Osteoblast (primary cell): ENCODE measurements around the gene KCTD21. TPM values are rescaled to one million over a fixed set of nuclear protein-coding genes. Genes with fewer than 3 reads are reported as not detected.
"Not testable (repeated sequence)": the region's sequence is repeated elsewhere in the genome, so short reads cannot be mapped to it uniquely, and the experiment has no call there.

ENCODE experiments used
- DNase-seq: peaks from one replicate; pipeline ENCODE4 v3.0.0; 2011; ENCODE audit warnings: low spot score, mixed read lengths; ENCODE audit not compliant: insufficient read length; ENCODE audit errors: missing footprints
- H2AFZ ChIP-seq: 2 replicates; pipeline ENCODE4 v1.6.0; 2011; ENCODE audit warnings: mild to moderate bottlenecking, low read length
- H3K27ac ChIP-seq: 2 replicates; pipeline ENCODE4 v1.5.1; 2011; ENCODE audit warnings: mild to moderate bottlenecking, low read depth, low read length, moderate library complexity
- H3K27me3 ChIP-seq: 2 replicates; pipeline ENCODE4 v1.6.0; 2012; ENCODE audit warnings: mild to moderate bottlenecking, control low read depth, inconsistent platforms, low read length, moderate library complexity; ENCODE audit not compliant: insufficient read depth
- H3K36me3 ChIP-seq: 2 replicates; pipeline ENCODE4 v1.5.1; 2011; ENCODE audit warnings: mild to moderate bottlenecking, low read length, control low read depth, moderate library complexity; ENCODE audit not compliant: insufficient read depth
- H3K4me1 ChIP-seq: 2 replicates; pipeline ENCODE4 v1.5.1; 2011; ENCODE audit warnings: mild to moderate bottlenecking, low read length, control low read depth, moderate library complexity; ENCODE audit not compliant: insufficient read depth
- H3K4me2 ChIP-seq: 2 replicates; pipeline ENCODE4 v1.6.0; 2011; ENCODE audit warnings: mild to moderate bottlenecking, low read length; ENCODE audit not compliant: insufficient read depth
- H3K4me3 ChIP-seq: fragments of 200-600 bp; sonication (generic); 3 replicates; pipeline ENCODE4 v1.5.1; 2012; ENCODE audit warnings: mild to moderate bottlenecking, low read length, inconsistent platforms; ENCODE audit not compliant: insufficient read depth
- H3K79me2 ChIP-seq: 2 replicates; pipeline ENCODE4 v1.6.0; 2012; ENCODE audit warnings: mild to moderate bottlenecking, low read length, control low read depth, inconsistent platforms; ENCODE audit not compliant: insufficient read depth
- H3K9me3 ChIP-seq: 2 replicates; pipeline ENCODE4 v1.5.1; 2011; ENCODE audit warnings: low read depth, low read length, control low read depth
- H4K20me1 ChIP-seq: 2 replicates; pipeline ENCODE4 v1.6.0; 2012; ENCODE audit warnings: mild to moderate bottlenecking, low read length, control low read depth; ENCODE audit not compliant: insufficient read depth
- CTCF ChIP-seq: IDR thresholded peaks from 2 replicates; pipeline ENCODE4 v1.5.1; 2011; ENCODE audit warnings: mild to moderate bottlenecking, low read depth, low read length, moderate library complexity; ENCODE audit errors: extremely low read depth
- total RNA-seq: library from RNA; depleted of rRNA; stranded (reverse); fragments of >200 nt; gene quantifications from 2 replicates; pipeline ENCODE4 v1.2.3, GENCODE V29; 2012

The KCTD21 gene
- total RNA-seq, 1 donor = 14.5 TPM

GRCh38 chr11:78179459-78180071 is 8.9 kb downstream of the KCTD21 start:
- DNase-seq = no peak
- no peak for TF ChIP-seq CTCF
- H4K20me1 ChIP-seq = peaks cover 7% of the 10 kb centered on the region
- no peaks in the 10 kb centered on the region for H3K27me3 ChIP-seq
- H3K4me1 ChIP-seq = peaks cover 6% of the 10 kb centered on the region
- no peak overlapping the region for H3K4me2 ChIP-seq
- peaks cover 16% of the 10 kb centered on the region for H3K36me3 ChIP-seq
- H2AFZ ChIP-seq = no peak overlapping the region
- H3K79me2 ChIP-seq = peaks cover 58% of the 10 kb centered on the region
- H3K27ac ChIP-seq = no peak overlapping the region
- H3K9me3 ChIP-seq = no peaks in the 10 kb centered on the region
- no peak overlapping the region for H3K4me3 ChIP-seq

DNA sequence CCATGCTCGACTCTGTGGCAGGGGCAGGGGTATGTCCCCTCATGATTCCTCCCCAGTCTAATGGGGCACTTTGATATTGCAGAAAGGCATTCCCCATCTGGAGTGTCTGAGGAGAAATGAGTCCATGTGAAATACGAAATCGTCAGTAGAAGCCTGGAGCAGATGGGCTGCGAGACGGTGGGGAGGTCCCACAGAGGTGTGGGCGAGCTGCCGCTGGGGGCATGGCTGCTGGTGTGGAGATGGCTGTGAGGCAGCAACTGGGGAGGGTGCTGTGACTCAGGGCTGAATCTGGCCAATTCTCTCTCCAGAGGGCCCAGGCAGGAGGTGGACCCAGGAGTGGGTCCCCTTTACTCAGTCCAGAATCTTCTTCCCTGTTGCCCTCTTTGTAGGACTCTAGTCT is 11.2 kb downstream of the KCTD21 start:
- Histone ChIP-seq H3K79me2 (peaks cover 43% of the 10 kb centered on the region), H3K27me3 (no peaks in the 10 kb centered on the region), H3K27ac (no peak overlapping the region), H3K9me3 (no peaks in the 10 kb centered on the region), H3K4me3 (no peak overlapping the region), H3K36me3 (peaks cover 25% of the 10 kb centered on the region), H4K20me1 (peaks cover 7% of the 10 kb centered on the region), H3K4me2 (no peak overlapping the region), H3K4me1 (peaks cover under 1% of the 10 kb centered on the region), H2AFZ (no peak overlapping the region)
- no peak for TF ChIP-seq CTCF
- DNase-seq = no peak

DNA sequence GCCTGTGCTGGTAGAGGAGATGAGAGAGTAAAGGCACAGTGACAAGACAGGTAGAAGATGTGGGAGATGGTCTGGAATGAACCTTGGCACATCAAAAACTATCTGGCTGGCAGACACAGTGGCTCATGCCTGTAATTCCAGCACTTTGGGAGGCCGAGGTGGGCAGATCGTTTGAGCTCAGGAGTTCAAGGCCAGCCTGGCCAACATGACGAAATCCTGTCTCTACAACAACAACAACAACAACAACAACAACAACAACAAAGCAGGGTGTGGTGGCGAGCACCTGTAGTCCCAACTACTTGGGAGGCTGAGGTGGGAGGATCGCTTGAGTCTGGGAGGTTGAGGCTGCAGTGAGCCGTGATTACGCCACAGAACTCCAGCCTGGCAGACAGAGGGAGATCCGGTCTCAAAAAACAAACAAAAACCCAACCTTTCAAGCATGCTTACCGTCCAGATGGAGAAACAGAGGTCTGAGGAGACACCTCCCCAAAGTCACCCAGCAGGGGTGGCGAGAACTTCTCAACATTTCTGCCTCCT is 11.8 kb downstream of the KCTD21 start:
- H3K4me2 ChIP-seq = no peak overlapping the region
- peaks cover 39% of the 10 kb centered on the region for H3K79me2 ChIP-seq
- no peak overlapping the region for H3K27ac ChIP-seq
- H3K4me3 ChIP-seq = no peak overlapping the region
- H4K20me1 ChIP-seq = peaks cover 7% of the 10 kb centered on the region
- no peak overlapping the region for H2AFZ ChIP-seq
- peaks cover 25% of the 10 kb centered on the region for H3K36me3 ChIP-seq
- peaks cover 6% of the 10 kb centered on the region for H3K4me1 ChIP-seq
- H3K9me3 ChIP-seq = no peaks in the 10 kb centered on the region
- no peak for TF ChIP-seq CTCF
- H3K27me3 ChIP-seq = no peaks in the 10 kb centered on the region
- no peak for DNase-seq

DNA sequence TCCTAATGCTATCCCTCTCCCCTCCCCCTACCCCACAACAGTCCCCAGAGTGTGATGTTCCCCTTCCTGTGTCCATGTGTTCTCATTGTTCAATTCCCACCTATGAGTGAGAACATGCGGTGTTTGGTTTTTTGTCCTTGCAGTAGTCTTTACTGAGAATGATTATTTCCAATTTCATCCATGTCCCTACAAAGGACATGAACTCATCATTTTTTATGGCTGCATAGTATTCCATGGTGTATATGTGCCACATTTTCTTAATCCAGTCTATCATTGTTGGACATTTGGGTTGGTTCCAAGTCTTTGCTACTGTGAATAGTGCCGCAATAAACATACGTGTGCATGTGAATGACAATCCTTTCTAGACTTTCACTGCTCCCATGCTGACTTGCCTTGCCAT is 12.6 kb downstream of the KCTD21 start:
- not testable (repeated sequence) for DNase-seq

More for the DNA sequence above, 12.6 kb downstream of the KCTD21 start:
- not testable (repeated sequence) for H3K4me2 ChIP-seq, H3K4me3 ChIP-seq, H3K9me3 ChIP-seq, H3K27ac ChIP-seq, H2AFZ ChIP-seq, H3K27me3 ChIP-seq, H4K20me1 ChIP-seq
- Histone ChIP-seq H3K36me3 (peaks cover 25% of the 10 kb centered on the region), H3K79me2 (peaks cover 31% of the 10 kb centered on the region), H3K4me1 (peaks cover 13% of the 10 kb centered on the region)
